ENCODE results near the gene SHISAL2A. TPM values are rescaled to one million over a fixed set of nuclear protein-coding genes. Genes with fewer than 3 reads are reported as not detected.

The SHISAL2A gene
- total and polyA plus RNA-seq, 9 donors: 0.12 to 0.69 (median 0.34) TPM; not detected in 5

- TF ChIP-seq POLR2A (IDR thresholded peaks at IDR 0.05) (no peak), CTCF (IDR thresholded peaks at IDR 0.05) (no peak), EP300 (IDR thresholded peaks at IDR 0.05) (no peak)
- 89 to 99% (median 91%) methylated on average over 5 of the region's 5 CpGs for WGBS, 3 donors
- intact Hi-C loops (cut with DNase I): no loop called here
- Histone ChIP-seq H3K27me3 (no peaks in the 10 kb centered on the region), H3K4me3 (no peak overlapping the region), H3K9me3 (no peaks in the 10 kb centered on the region), H3K36me3 (no peaks in the 10 kb centered on the region), H3K27ac (no peak overlapping the region), H3K4me1 (ENCODE audit: insufficient read depth) (no peaks in the 10 kb centered on the region)
- DNase-seq: no peak
Measured at GRCh38 chr1:52667290-52667689, 34.3 kb downstream of the SHISAL2A start.

- Histone ChIP-seq H3K4me1 (ENCODE audit: insufficient read depth) (no peaks in the 10 kb centered on the region), H3K36me3 (no peaks in the 10 kb centered on the region), H3K4me3 (no peak overlapping the region), H3K27me3 (no peaks in the 10 kb centered on the region), H3K9me3 (no peaks in the 10 kb centered on the region), H3K27ac (no peak overlapping the region)
- 85 to 94% (median 92%) methylated on average over 3 of the region's 3 CpGs for WGBS, 3 donors
- intact Hi-C loops (cut with DNase I): no loop called here
- TF ChIP-seq CTCF (IDR thresholded peaks at IDR 0.05) (no peak), EP300 (IDR thresholded peaks at IDR 0.05) (no peak), POLR2A (IDR thresholded peaks at IDR 0.05) (no peak)
- DNase-seq: no peak
Measured at GRCh38 chr1:52667984-52668383, 35.0 kb downstream of the SHISAL2A start.

GRCh38 chr1:52668711-52669110 lies 35.7 kb downstream of the SHISAL2A start:
- intact Hi-C loops (cut with DNase I): no loop called here

DNA sequence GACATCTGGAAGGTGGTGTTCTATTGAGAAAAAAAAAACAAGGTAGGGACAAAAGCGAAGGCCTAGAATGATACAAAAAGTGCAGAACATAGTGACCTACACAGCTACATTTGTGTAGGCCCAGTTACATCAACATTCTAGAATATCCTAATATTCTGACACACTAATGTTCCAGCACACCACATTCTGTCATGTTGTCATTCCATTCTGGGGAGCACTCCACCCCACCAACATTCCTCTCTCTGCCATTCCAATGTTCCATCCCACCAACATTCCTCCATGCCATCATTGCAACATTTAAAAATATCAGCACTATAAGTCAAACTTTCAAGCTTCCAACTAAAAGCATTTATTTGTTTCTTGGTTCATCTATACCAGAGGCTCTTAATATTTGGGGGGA lies 36.7 kb downstream of the SHISAL2A start:
- H3K9me3 ChIP-seq: no peaks in the 10 kb centered on the region
- H3K4me3 ChIP-seq: no peak overlapping the region
- no peak overlapping the region for H3K27ac ChIP-seq
- H3K27me3 ChIP-seq: no peaks in the 10 kb centered on the region
- intact Hi-C loops (cut with DNase I): no loop called here
- no peaks in the 10 kb centered on the region for H3K36me3 ChIP-seq
- no peaks in the 10 kb centered on the region for H3K4me1 ChIP-seq (ENCODE audit: insufficient read depth)
- WGBS, 3 donors: 73 to 84% (median 79%) methylated on average over 1 of the region's 1 CpG
- no peak for DNase-seq
- TF ChIP-seq POLR2A (IDR thresholded peaks at IDR 0.05) (no peak), EP300 (IDR thresholded peaks at IDR 0.05) (no peak), CTCF (IDR thresholded peaks at IDR 0.05) (no peak)

More at GRCh38 chr1:52668711-52669110, 35.7 kb downstream of the SHISAL2A start:
- no peaks in the 10 kb centered on the region for H3K27me3 ChIP-seq
- H3K36me3 ChIP-seq: no peaks in the 10 kb centered on the region
- TF ChIP-seq CTCF (IDR thresholded peaks at IDR 0.05) (no peak), POLR2A (IDR thresholded peaks at IDR 0.05) (no peak), EP300 (IDR thresholded peaks at IDR 0.05) (no peak)
- 86 to 94% (median 92%) methylated on average over 2 of the region's 2 CpGs for WGBS, 3 donors
- H3K9me3 ChIP-seq: no peaks in the 10 kb centered on the region
- no peak overlapping the region for H3K4me3 ChIP-seq
- H3K27ac ChIP-seq: no peak overlapping the region
- no peak for DNase-seq
- no peaks in the 10 kb centered on the region for H3K4me1 ChIP-seq (ENCODE audit: insufficient read depth)
